ENCODE results near the gene NGEF. TPM values are rescaled to one million over a fixed set of nuclear protein-coding genes. Genes with fewer than 3 reads are reported as not detected.

NGEF gene
- total RNA-seq, 4 donors from 2014 or later = 46.1 to 105 (median 68.8) TPM

DNA sequence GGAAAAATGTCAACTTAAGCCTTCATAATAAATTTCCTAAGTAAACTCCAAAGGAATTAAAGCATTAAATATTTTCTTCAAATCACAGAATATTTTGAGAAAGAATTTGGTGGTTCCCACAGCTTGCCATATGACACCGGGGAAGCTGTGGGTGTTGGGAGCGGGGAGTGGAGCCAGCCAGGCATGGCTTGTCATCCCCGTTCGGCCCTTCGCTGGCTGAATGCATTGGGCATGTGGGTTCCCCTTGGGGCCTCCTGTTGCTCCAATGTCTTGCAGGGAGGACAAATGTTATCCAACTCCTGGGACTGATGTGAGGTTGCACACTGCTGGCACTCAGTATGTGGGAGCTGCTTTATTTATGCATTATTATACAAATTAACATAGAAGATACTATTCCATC is 18.6 kb downstream of the NGEF start:
- in situ Hi-C loops (cut with MboI; ENCODE audit: low pct_ligation_motif_present in 1 of 4, low pct_unique_long_range_greater_than_20kb in 1 of 4, low sequenced_read_pairs in 3 of 4) = no loop called here
- H3K27ac ChIP-seq = no peak overlapping the region

DNA sequence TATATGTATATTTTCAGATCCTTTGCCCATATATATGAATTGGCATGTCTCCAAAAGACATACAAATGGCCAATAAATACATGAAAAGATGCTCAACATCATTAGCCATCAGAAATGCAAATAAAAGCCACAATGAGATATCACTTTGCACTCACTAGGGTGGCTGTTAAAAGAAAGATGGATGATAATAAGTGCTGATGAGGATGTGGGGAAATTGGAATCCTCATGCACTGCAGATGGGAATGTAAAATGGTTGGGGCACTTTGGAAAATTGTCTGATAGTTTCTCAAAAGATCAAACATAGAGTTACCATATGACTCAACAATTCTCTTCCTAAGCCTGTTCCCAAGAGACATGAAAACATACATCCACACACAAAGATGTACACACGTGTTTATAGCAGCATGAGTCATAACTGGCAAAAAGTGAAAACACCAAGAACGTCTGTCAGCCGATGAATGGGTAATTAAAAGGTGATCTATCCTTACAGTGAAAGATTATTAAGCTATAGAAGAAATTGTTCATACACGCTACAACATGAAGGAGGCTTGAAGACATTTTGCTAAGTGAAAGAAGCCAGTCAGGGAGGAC is 19.7 kb downstream of the NGEF start:
- H3K27me3 ChIP-seq = no peaks in the 10 kb centered on the region
- DNase-seq = no peak
- H3K36me3 ChIP-seq = no peaks in the 10 kb centered on the region
- no peak overlapping the region for H3K27ac ChIP-seq
- H3K4me3 ChIP-seq = no peak overlapping the region
- H3K4me1 ChIP-seq = peaks cover 5 to 7% (median 6%) of the 10 kb centered on the region in 4 donors
- no peaks in the 10 kb centered on the region for H3K9me3 ChIP-seq
- in situ Hi-C loops (cut with MboI; ENCODE audit: low pct_ligation_motif_present in 1 of 4, low pct_unique_long_range_greater_than_20kb in 1 of 4, low sequenced_read_pairs in 3 of 4) (no loop called here), intact Hi-C loops (cut with DNase I; ENCODE audit: low total_unique reads) (no loop called here)
- TF ChIP-seq EP300 (IDR thresholded peaks at IDR 0.05; ENCODE audit: low read depth) = no peak
- TF ChIP-seq, protein P1, sequence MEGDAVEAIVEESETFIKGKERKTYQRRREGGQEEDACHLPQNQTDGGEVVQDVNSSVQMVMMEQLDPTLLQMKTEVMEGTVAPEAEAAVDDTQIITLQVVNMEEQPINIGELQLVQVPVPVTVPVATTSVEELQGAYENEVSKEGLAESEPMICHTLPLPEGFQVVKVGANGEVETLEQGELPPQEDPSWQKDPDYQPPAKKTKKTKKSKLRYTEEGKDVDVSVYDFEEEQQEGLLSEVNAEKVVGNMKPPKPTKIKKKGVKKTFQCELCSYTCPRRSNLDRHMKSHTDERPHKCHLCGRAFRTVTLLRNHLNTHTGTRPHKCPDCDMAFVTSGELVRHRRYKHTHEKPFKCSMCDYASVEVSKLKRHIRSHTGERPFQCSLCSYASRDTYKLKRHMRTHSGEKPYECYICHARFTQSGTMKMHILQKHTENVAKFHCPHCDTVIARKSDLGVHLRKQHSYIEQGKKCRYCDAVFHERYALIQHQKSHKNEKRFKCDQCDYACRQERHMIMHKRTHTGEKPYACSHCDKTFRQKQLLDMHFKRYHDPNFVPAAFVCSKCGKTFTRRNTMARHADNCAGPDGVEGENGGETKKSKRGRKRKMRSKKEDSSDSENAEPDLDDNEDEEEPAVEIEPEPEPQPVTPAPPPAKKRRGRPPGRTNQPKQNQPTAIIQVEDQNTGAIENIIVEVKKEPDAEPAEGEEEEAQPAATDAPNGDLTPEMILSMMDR (IDR thresholded peaks at IDR 0.05) = no peak
- TF ChIP-seq POLR2AphosphoS5 (IDR thresholded peaks at IDR 0.05) = no peak
- TF ChIP-seq POLR2A (IDR thresholded peaks at IDR 0.05) = no peak
- WGBS, 2 donors (ENCODE audit: low coverage in 1 of 2) = 59 to 64% methylated on average over 4 of the region's 4 CpGs

More for the DNA sequence above, 18.6 kb downstream of the NGEF start:
- no peak for DNase-seq
- Histone ChIP-seq H3K9me3 (no peaks in the 10 kb centered on the region), H3K4me1 (no peaks in the 10 kb centered on the region), H3K27me3 (no peaks in the 10 kb centered on the region), H3K36me3 (no peaks in the 10 kb centered on the region), H3K4me3 (no peak overlapping the region)
- TF ChIP-seq EP300 (IDR thresholded peaks at IDR 0.05; ENCODE audit: low read depth) (no peak), POLR2A (IDR thresholded peaks at IDR 0.05) (no peak), POLR2AphosphoS5 (IDR thresholded peaks at IDR 0.05) (no peak)
- TF ChIP-seq, protein P1 (IDR thresholded peaks at IDR 0.05) = no peak
- 92 to 100% methylated on average over 4 to 5 of the region's 5 CpGs for WGBS, 2 donors (ENCODE audit: low coverage in 1 of 2)
- intact Hi-C loops (cut with DNase I; ENCODE audit: low total_unique reads) = no loop called here

DNA sequence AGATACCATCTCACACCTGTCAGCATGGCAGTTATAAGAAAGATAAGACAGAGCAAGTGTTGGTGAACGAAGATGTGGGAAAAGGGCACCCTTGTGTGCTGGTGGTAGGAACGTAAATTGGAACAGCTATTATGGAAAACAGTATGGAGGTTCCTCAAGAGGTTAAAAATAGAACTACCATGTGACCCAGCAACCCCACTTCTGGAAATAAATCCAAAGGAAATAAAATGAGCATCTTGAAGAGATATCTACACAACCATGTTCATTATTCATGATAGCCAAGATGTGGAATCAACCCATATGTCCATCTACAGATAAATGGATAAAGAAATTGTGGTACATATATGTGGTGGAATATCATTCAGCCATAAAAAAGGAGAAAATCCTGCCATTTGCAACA is 26.9 kb downstream of the NGEF start:
- Histone ChIP-seq H3K27me3 (peaks cover 5% of the 10 kb centered on the region), H3K4me3 (no peak overlapping the region), H3K9me3 (no peaks in the 10 kb centered on the region), H3K36me3 (peaks cover 0 to 2% (median 0%) of the 10 kb centered on the region in 4 donors), H3K27ac (no peak overlapping the region), H3K4me1 (peaks cover 8 to 29% (median 13%) of the 10 kb centered on the region in 4 donors)
- 86 to 95% methylated on average over 2 of the region's 2 CpGs for WGBS, 2 donors (ENCODE audit: low coverage in 1 of 2)
- intact Hi-C loops (cut with DNase I; ENCODE audit: low total_unique reads) (no loop called here), in situ Hi-C loops (cut with MboI; ENCODE audit: low pct_ligation_motif_present in 1 of 4, low pct_unique_long_range_greater_than_20kb in 1 of 4, low sequenced_read_pairs in 3 of 4) (no loop called here)
- TF ChIP-seq POLR2AphosphoS5 (IDR thresholded peaks at IDR 0.05) (no peak), POLR2A (IDR thresholded peaks at IDR 0.05) (no peak), EP300 (IDR thresholded peaks at IDR 0.05; ENCODE audit: low read depth) (no peak)
- TF ChIP-seq, protein P1 (IDR thresholded peaks at IDR 0.05) = no peak
- no peak for DNase-seq

DNA sequence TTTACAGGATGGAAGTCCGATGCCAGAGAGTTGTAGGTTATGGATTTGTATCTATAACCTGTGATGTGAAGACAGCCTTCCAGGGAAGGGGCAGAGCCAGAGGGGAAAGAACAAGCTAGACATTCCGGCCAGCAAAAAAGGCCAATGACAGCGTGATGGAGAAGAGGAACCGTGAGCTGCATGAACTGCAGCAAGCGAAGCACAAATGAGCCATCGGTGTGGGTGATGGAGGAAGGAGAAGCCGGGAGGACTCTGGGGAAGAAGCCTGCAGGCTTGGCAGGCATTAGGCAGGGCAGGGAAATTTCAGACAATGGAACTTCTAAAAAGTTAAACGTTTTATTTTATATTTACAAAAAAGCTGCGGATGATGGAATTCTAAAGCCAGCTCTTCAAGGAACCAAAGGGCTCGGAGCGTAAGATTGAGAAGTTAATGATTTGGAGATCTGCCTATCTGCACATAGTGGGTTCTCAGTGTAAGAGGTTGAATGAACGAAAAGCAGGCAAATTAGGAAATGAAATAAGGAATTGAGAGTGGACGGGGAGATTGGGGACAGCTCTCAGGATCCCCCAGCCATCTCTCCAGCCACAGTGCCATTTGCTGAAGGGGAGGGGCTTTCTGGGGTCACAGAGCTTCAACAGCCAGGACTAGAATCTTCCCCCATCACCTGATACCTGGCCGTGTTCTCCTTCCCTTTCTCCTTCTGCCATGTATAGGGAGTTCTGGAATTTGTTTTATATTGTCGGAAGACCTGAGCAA is 28.4 kb downstream of the NGEF start:
- Histone ChIP-seq H3K4me3 (no peak overlapping the region), H3K27ac (no peak overlapping the region), H3K27me3 (peaks cover 5% of the 10 kb centered on the region), H3K4me1 (peaks cover 18 to 42% (median 24%) of the 10 kb centered on the region in 4 donors), H3K9me3 (no peaks in the 10 kb centered on the region), H3K36me3 (peaks cover 0 to 2% (median 0%) of the 10 kb centered on the region in 4 donors)
- TF ChIP-seq EP300 (IDR thresholded peaks at IDR 0.05; ENCODE audit: low read depth) (no peak), POLR2A (IDR thresholded peaks at IDR 0.05) (no peak), POLR2AphosphoS5 (IDR thresholded peaks at IDR 0.05) (no peak)
- TF ChIP-seq, protein P1 (IDR thresholded peaks at IDR 0.05) = no peak
- intact Hi-C loops (cut with DNase I; ENCODE audit: low total_unique reads) (no loop called here), in situ Hi-C loops (cut with MboI; ENCODE audit: low pct_ligation_motif_present in 1 of 4, low pct_unique_long_range_greater_than_20kb in 1 of 4, low sequenced_read_pairs in 3 of 4) (no loop called here)
- no peak for DNase-seq
- WGBS, 2 donors (ENCODE audit: low coverage in 1 of 2) = 81 to 85% methylated on average over 9 to 15 of the region's 15 CpGs

Data from transverse colon (tissue), 4 donors.